ENCODE measurements around the gene ALDH16A1.

GRCh38 chr19:49486710-49487276 lies 33.8 kb downstream of the ALDH16A1 start:
- TF ChIP-seq POLR2A (IDR thresholded peaks at IDR 0.05): no peak
- TF ChIP-seq CTCF (IDR thresholded peaks at IDR 0.05 in 8 of 11, conservative IDR thresholded peaks at IDR 0.05 in 3 of 11): no peak
- TF ChIP-seq POLR2AphosphoS5 (IDR thresholded peaks at IDR 0.05): no peak
